Breast epithelium (tissue), 4 donors: ENCODE results near the gene PNKP. TPM values are rescaled to one million over a fixed set of nuclear protein-coding genes. Genes with fewer than 3 reads are reported as not detected.

Experiments used
- DNase-seq, 2 donors: peaks; one replicate each; pipeline ENCODE4 v3.0.0-alpha.2; 2019; ENCODE audit warnings: low spot score in 2 of 2
- H3K27ac ChIP-seq, 2 donors: fragments of 200-600 bp; sonication (generic) in 1 of 2; one replicate each; pipeline ENCODE4 v1.5.1; 2016 to 2019; ENCODE audit warnings: mild to moderate bottlenecking in 1 of 2
- H3K27me3 ChIP-seq, 2 donors: fragments of 200-600 bp; sonication (generic) in 1 of 2; one replicate each; pipeline versions ENCODE4 v1.5.1 to v1.6.0; 2017 to 2019; ENCODE audit warnings: control low read depth in 1 of 2, mild to moderate bottlenecking in 1 of 2
- H3K36me3 ChIP-seq: fragments of 200-600 bp; one replicate; pipeline ENCODE4 v1.5.1; 2019
- H3K4me1 ChIP-seq, 2 donors: fragments of 200-600 bp; sonication (generic); one replicate each; pipeline ENCODE4 v1.5.1; 2016 to 2019; ENCODE audit warnings: control low read depth in 1 of 2
- H3K4me3 ChIP-seq, 3 donors: fragments of 200-600 bp; sonication (generic); 1 replicate in 2 of 3; 2 replicates in 1 of 3; pipeline ENCODE4 v1.5.1; 2016 to 2019; ENCODE audit warnings: mild to moderate bottlenecking in 3 of 3, moderate library complexity in 2 of 3
- H3K9me3 ChIP-seq, 2 donors: fragments of 200-600 bp; sonication (generic) in 1 of 2; one replicate each; pipeline ENCODE4 v1.5.1; 2016 to 2019; ENCODE audit warnings: control low read depth in 1 of 2
- CTCF ChIP-seq, 3 donors: fragments of 450-650 bp; IDR thresholded peaks; one replicate each; pipeline ENCODE4 v1.5.1; 2016 to 2017; ENCODE audit warnings: antibody characterized with exemption in 3 of 3, mild to moderate bottlenecking in 3 of 3, moderate library complexity in 3 of 3
- POLR2A ChIP-seq: fragments of 450-650 bp; IDR thresholded peaks from one replicate; pipeline ENCODE4 v1.6.1; 2016; ENCODE audit warnings: antibody characterized with exemption, mild to moderate bottlenecking, moderate library complexity
- POLR2AphosphoS5 ChIP-seq, 3 donors: sonication (generic); formaldehyde crosslinking; IDR thresholded peaks; one replicate each; pipeline ENCODE4 v1.6.1; 2017; ENCODE audit warnings: antibody characterized with exemption in 3 of 3
- intact Hi-C: fragments of 100-400 bp; cut with DNase I; formaldehyde crosslinking; loops from one replicate; pipeline ENCODE4 v1.15.1; 2023; ENCODE audit warnings: low total_unique reads
- total RNA-seq, 3 donors: library from RNA; depleted of rRNA; stranded (reverse); fragments of >200 nt; gene quantifications; one replicate each; pipeline ENCODE4 v1.1.0, GENCODE V29; 2016

PNKP gene
- total RNA-seq, 3 donors from 2014 or later, result 31.0 to 69.2 (median 57.7) TPM

GRCh38 chr19:49839713-49840112 lies 27.7 kb downstream of the PNKP start:
- H3K4me1 ChIP-seq, result no peaks in the 10 kb centered on the region
- intact Hi-C loops, result no loop called here
- no peaks in the 10 kb centered on the region for H3K27me3 ChIP-seq
- no peaks in the 10 kb centered on the region for H3K9me3 ChIP-seq
- no peak for DNase-seq
- H3K27ac ChIP-seq, result no peak overlapping the region
- H3K4me3 ChIP-seq, result no peak overlapping the region
- TF ChIP-seq CTCF (IDR thresholded peaks at IDR 0.05), result no peak
- TF ChIP-seq POLR2A, result no peak
- no peak for TF ChIP-seq POLR2AphosphoS5 (IDR thresholded peaks at IDR 0.05)
- no peaks in the 10 kb centered on the region for H3K36me3 ChIP-seq

- Histone ChIP-seq H3K27me3 (no peaks in the 10 kb centered on the region), H3K27ac (no peak overlapping the region), H3K36me3 (no peaks in the 10 kb centered on the region), H3K4me3 (no peak overlapping the region), H3K9me3 (no peaks in the 10 kb centered on the region), H3K4me1 (no peaks in the 10 kb centered on the region)
- no peak for TF ChIP-seq POLR2A
- no peak for TF ChIP-seq CTCF (IDR thresholded peaks at IDR 0.05)
- no peak for TF ChIP-seq POLR2AphosphoS5 (IDR thresholded peaks at IDR 0.05)
- intact Hi-C loops, result no loop called here
- DNase-seq, result no peak
These were observed 28.3 kb downstream of the PNKP start for GRCh38 chr19:49838885-49839588.

DNA sequence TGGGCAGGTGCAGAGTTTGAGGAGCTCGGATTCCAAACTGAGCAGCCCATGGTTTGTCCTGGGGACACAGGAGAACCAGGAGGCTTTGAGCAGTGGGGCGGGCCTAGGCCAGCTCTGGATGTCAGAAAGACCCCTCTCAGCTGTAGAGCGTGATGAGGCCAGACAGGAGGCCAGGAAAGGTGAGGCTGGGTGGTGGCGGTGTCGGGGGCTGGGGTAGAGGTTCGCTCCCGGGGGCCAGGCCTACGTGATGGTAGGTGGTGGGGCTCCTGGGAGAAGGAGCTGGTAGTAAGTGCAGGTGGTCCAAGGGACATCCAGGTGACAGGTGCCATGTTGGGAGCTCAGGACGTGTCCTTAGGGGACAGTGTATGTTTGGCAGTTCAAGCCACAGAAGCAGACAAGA lies 30.0 kb downstream of the PNKP start:
- Histone ChIP-seq H3K27me3 (no peaks in the 10 kb centered on the region), H3K4me1 (no peaks in the 10 kb centered on the region), H3K4me3 (no peak overlapping the region), H3K36me3 (no peaks in the 10 kb centered on the region), H3K27ac (no peak overlapping the region), H3K9me3 (no peaks in the 10 kb centered on the region)
- no peak for DNase-seq
- intact Hi-C loops, result no loop called here
- no peak for TF ChIP-seq CTCF (IDR thresholded peaks at IDR 0.05)
- no peak for TF ChIP-seq POLR2AphosphoS5 (IDR thresholded peaks at IDR 0.05)

DNA sequence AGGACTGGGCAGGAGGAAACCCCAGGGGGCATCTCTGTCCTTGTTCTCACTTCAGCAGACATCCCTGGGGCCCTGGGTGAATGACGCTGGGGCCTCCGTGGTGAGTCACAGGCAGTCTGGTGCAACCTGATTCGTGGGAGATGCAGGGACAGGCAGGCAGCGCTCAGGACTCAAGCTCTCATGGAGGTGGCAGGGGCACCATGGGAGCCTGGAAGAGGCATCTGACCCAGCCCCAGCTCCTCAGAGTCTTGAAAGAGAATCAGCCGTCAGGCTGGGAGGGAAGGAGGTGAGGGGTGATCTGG lies 30.4 kb downstream of the PNKP start:
- Histone ChIP-seq H3K4me1 (no peaks in the 10 kb centered on the region), H3K27ac (no peak overlapping the region), H3K27me3 (no peaks in the 10 kb centered on the region), H3K4me3 (no peak overlapping the region), H3K9me3 (no peaks in the 10 kb centered on the region), H3K36me3 (no peaks in the 10 kb centered on the region)
- no peak for TF ChIP-seq POLR2AphosphoS5 (IDR thresholded peaks at IDR 0.05)
- no peak for TF ChIP-seq POLR2A
- no peak for TF ChIP-seq CTCF (IDR thresholded peaks at IDR 0.05)
- intact Hi-C loops, result no loop called here
- DNase-seq, result no peak

- intact Hi-C loops, result no loop called here
- no peaks in the 10 kb centered on the region for H3K9me3 ChIP-seq
- H3K4me1 ChIP-seq, result no peaks in the 10 kb centered on the region
- no peak overlapping the region for H3K27ac ChIP-seq
- H3K36me3 ChIP-seq, result no peaks in the 10 kb centered on the region
- no peak overlapping the region for H3K4me3 ChIP-seq
- DNase-seq, result no peak
- no peaks in the 10 kb centered on the region for H3K27me3 ChIP-seq
- TF ChIP-seq CTCF (IDR thresholded peaks at IDR 0.05), result no peak
- TF ChIP-seq POLR2AphosphoS5 (IDR thresholded peaks at IDR 0.05), result no peak
- no peak for TF ChIP-seq POLR2A
These were observed 31.0 kb downstream of the PNKP start for GRCh38 chr19:49836176-49837008.
